Nephron (organoid): ENCODE results near the gene GAREM1.

ENCODE experiments used
- H3K27ac Mint-ChIP-seq, 3 experiments: 2 replicates each; pipeline ENCODE4 v1.8.0; 2020; ENCODE audit warnings: mixed read lengths in 3 of 3, mild to moderate bottlenecking in 2 of 3, moderate library complexity in 1 of 3
- H3K27me3 Mint-ChIP-seq: 2 replicates; pipeline ENCODE4 v1.8.0; 2021; ENCODE audit warnings: low read depth, mild to moderate bottlenecking, moderate library complexity, mixed read lengths
- H3K36me3 Mint-ChIP-seq: 2 replicates; pipeline ENCODE4 v1.8.0; 2020; ENCODE audit warnings: low read depth, mixed read lengths
- H3K4me1 Mint-ChIP-seq: 2 replicates; pipeline ENCODE4 v1.8.0; 2020; ENCODE audit warnings: mixed read lengths
- H3K4me3 Mint-ChIP-seq, 3 experiments: 2 replicates each; pipeline ENCODE4 v1.8.0; 2020; ENCODE audit warnings: mild to moderate bottlenecking in 3 of 3, mixed read lengths in 3 of 3, moderate library complexity in 2 of 3
- H3K9me3 Mint-ChIP-seq: 2 replicates; pipeline ENCODE4 v1.8.0; 2020; ENCODE audit warnings: mixed read lengths
- CTCF ChIP-seq, 3 experiments: fragments of 200-600 bp; sonication (generic); IDR thresholded peaks; one replicate each; pipeline ENCODE4 v1.5.0; 2021; ENCODE audit warnings: antibody characterized with exemption in 3 of 3; ENCODE audit not compliant: unreplicated experiment in 3 of 3

Gene GAREM1

GRCh38 chr18:32379891-32380290, 90.8 kb downstream of the GAREM1 start:
- Mint-ChIP-seq H3K36me3 (peaks cover 9% of the 10 kb centered on the region), H3K27me3 (no peaks in the 10 kb centered on the region), H3K4me3 (no peak overlapping the region), H3K4me1 (no peaks in the 10 kb centered on the region), H3K27ac (no peak overlapping the region), H3K9me3 (no peaks in the 10 kb centered on the region)
- TF ChIP-seq CTCF (IDR thresholded peaks at IDR 0.05; ENCODE audit: unreplicated experiment in 3 of 3): no peak

GRCh38 chr18:32378705-32379104, 92.0 kb downstream of the GAREM1 start:
- Mint-ChIP-seq H3K27me3 (no peaks in the 10 kb centered on the region), H3K36me3 (peaks cover 9% of the 10 kb centered on the region), H3K4me3 (no peak overlapping the region), H3K9me3 (no peaks in the 10 kb centered on the region), H3K27ac (peak overlapping the region in 1 of 3 experiments; percentile 6), H3K4me1 (peaks cover 7% of the 10 kb centered on the region)
- TF ChIP-seq CTCF (IDR thresholded peaks at IDR 0.05; ENCODE audit: unreplicated experiment in 3 of 3): no peak

GRCh38 chr18:32373995-32374394, 96.7 kb downstream of the GAREM1 start:
- no peaks in the 10 kb centered on the region for H3K27me3 Mint-ChIP-seq

GRCh38 chr18:32373505-32373904, 97.2 kb downstream of the GAREM1 start:
- Mint-ChIP-seq H3K9me3 (no peaks in the 10 kb centered on the region), H3K36me3 (peaks cover 10% of the 10 kb centered on the region), H3K27ac (no peak overlapping the region)

More at GRCh38 chr18:32373995-32374394, 96.7 kb downstream of the GAREM1 start:
- Mint-ChIP-seq H3K27ac (peak overlapping the region in 2 of 3 experiments; percentile 6 to 15), H3K36me3 (peaks cover 14% of the 10 kb centered on the region), H3K9me3 (no peaks in the 10 kb centered on the region), H3K4me3 (no peak overlapping the region), H3K4me1 (peaks cover 13% of the 10 kb centered on the region)
- TF ChIP-seq CTCF (IDR thresholded peaks at IDR 0.05; ENCODE audit: unreplicated experiment in 3 of 3): no peak

GRCh38 chr18:32372381-32373061, 98.2 kb downstream of the GAREM1 start:
- Mint-ChIP-seq H3K36me3 (peaks cover 5% of the 10 kb centered on the region), H3K4me3 (no peak overlapping the region), H3K4me1 (peaks cover 13% of the 10 kb centered on the region), H3K9me3 (no peaks in the 10 kb centered on the region), H3K27ac (peak overlapping the region; percentile 14 to 51 (median 45)), H3K27me3 (no peaks in the 10 kb centered on the region)
- TF ChIP-seq CTCF (IDR thresholded peaks at IDR 0.05; ENCODE audit: unreplicated experiment in 3 of 3): no peak

More at GRCh38 chr18:32373505-32373904, 97.2 kb downstream of the GAREM1 start:
- no peaks in the 10 kb centered on the region for H3K27me3 Mint-ChIP-seq
- H3K4me1 Mint-ChIP-seq: peaks cover 13% of the 10 kb centered on the region
- no peak for TF ChIP-seq CTCF (IDR thresholded peaks at IDR 0.05; ENCODE audit: unreplicated experiment in 3 of 3)
- H3K4me3 Mint-ChIP-seq: no peak overlapping the region

- no peaks in the 10 kb centered on the region for H3K27me3 Mint-ChIP-seq
- peak overlapping the region; percentile 14 to 51 (median 45) for H3K27ac Mint-ChIP-seq
- no peak for TF ChIP-seq CTCF (IDR thresholded peaks at IDR 0.05; ENCODE audit: unreplicated experiment in 3 of 3)
- H3K4me1 Mint-ChIP-seq: peaks cover 14% of the 10 kb centered on the region
- no peak overlapping the region for H3K4me3 Mint-ChIP-seq
- no peaks in the 10 kb centered on the region for H3K9me3 Mint-ChIP-seq
- H3K36me3 Mint-ChIP-seq: peaks cover 5% of the 10 kb centered on the region
Observed at GRCh38 chr18:32372047-32372380, 98.7 kb downstream of the GAREM1 start.
